Activated CD4-positive, alpha-beta T cell treated with anti-CD3 and anti-CD28 coated beads, Interleukin-10, Interleukin-2, amounts not matched to agents 100 ng/mL and 50 ng/mL, durations not matched to agents 16 hours and 8 hours (primary cell): Measurements from ENCODE around the gene EPB41L2.
"Not testable (repeated sequence)": the region's sequence is repeated elsewhere in the genome, so short reads cannot be mapped to it uniquely, and the experiment has no call there.

Experiments
- DNase-seq: peaks from one replicate; pipeline ENCODE4 v3.0.0-alpha.2; 2020

EPB41L2 gene

GRCh38 chr6:130936933-130937332 is 126.1 kb downstream of the EPB41L2 start:
- no peak for DNase-seq

- no peak for DNase-seq
Observed at GRCh38 chr6:130935978-130936377, 127.1 kb downstream of the EPB41L2 start.

DNA sequence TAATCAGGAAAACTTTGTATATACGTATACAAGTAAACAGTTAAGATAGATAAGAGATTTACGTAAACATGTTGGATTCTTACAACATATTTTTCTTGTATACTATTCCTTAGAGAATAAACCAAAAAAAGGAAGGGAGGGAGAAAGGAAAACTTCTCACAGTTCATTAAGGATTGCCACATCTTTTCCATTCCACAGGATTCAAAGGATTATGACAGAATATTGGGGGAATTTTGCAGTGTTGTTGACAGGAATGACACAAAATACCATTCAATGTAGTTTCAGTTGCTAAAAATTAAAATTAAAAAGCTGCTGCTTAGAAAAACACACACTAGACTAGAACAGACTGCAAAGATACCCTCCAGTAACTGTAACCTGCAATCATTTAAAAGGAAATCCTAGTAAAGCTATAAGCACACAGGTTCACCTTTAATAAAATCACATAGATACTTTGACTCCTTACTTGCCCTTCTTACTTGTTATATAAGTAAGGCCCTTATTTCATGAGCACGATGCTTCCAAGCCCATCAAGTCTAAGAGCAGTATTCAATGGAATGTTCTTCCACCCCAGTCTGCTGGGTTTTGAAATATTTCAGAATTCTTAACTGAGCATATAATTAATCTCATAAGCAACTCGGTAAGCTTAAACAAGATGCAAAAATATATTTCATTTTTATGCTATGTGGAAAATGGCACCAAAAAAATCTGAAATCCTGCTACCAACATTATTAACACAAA is 128.0 kb downstream of the EPB41L2 start:
- DNase-seq: no peak

GRCh38 chr6:130933712-130934200 is 129.3 kb downstream of the EPB41L2 start:
- no peak for DNase-seq

- no peak for DNase-seq
Observed at GRCh38 chr6:130932921-130933320, 130.1 kb downstream of the EPB41L2 start.

GRCh38 chr6:130932438-130932837 is 130.6 kb downstream of the EPB41L2 start:
- DNase-seq: no peak

DNA sequence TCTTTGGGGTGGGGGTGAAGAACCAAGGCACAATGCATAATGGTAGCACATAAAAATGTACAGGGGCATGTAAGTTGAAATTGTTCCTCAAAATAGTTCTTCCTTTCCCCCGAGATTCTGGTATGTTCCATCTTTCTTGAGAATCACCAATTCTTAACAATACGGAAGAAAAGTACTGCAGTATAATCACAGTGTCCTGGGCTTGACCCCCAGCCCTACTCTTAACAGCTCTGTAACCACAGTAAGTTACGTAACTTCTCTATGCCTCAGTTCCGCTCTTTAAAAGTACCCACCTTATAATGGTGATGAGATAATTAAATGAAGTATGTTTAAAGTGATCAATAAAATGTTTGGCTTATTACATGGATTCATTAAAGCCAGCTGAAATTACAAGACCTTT is 131.4 kb downstream of the EPB41L2 start:
- no peak for DNase-seq

DNA sequence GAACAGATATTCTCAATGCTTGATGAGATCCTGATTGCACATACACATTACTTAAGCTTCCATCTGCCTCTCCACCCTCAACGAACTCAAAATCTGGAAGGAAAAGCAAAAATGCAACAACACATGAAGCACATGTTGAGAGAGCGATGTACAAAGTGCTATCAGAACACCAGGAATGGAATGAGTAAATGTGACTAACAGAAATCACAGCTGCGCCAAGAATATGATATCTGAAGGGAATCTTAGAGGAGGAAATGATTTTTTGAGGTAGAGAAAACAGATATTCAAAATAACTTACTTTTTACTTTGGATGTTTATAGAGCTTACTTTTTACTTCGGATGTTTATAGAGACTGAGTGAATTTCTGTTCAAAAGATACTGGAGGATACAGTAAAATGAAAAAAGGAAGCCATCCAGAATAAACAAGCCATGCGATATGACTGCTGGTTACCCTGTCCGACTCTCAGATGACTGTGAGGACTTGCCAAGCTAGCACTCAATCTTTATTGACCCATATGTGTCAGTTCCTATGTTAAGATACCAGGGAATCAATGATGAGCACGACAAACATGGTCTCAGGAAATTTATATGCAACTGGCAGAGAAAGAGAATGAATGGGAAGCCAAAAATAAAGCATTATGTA is 133.9 kb downstream of the EPB41L2 start:
- no peak for DNase-seq

DNA sequence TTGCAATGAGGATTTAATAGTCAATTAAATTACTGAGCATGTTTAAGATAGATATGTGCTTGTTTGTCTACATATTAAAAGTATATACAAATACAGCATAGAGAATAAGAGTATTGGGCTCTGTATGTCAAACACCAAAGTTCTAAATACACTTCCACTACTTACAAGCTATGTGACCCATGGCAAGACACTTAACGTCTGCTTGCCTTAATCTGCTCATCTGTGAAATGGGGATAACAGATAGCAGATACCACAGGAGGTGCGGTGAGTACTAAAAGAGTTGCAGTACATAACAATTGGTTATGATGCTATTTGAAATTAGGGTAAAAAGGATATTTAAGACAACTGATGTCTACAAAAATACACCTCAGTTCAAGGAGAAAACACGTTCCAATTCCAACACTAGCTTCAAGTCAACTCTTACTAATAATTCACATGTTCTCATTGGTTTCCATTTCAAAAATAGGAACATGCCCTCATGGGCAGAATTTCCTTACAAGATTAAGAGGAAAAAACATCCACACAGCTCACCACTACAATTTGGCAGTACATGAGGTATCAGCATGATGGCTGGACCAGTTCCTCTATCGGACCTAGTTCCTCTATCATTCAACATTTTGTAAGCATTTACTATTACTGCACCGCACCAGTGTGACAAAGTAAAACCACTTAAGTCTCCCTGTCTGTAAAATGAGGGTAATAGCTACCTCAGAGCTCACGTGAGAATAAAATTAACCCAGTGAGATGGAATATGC is 134.7 kb downstream of the EPB41L2 start:
- DNase-seq: no peak

- DNase-seq: no peak
Observed at GRCh38 chr6:130927305-130927704, 135.7 kb downstream of the EPB41L2 start.

DNA sequence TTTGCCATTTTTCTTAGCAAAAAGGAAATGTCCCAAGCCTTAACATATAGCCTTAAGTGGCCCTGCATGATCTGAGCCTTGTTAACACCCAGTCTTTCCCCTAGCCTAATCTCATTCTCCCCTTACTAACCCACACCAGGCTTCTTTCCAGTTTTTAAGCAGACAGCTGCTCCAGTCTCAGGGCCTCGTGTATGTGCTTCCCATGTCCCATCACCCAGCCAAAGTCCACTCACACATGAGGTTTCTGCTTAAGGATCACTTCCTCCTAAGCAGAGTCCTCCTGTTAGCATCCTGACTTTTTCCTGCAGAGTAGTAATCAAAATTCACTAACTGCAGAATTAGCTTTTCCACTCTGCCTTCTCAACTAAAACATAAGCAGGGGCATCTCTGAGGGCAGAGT is 139.7 kb downstream of the EPB41L2 start:
- DNase-seq: no peak

GRCh38 chr6:130922922-130923321 is 140.1 kb downstream of the EPB41L2 start:
- no peak for DNase-seq

DNA sequence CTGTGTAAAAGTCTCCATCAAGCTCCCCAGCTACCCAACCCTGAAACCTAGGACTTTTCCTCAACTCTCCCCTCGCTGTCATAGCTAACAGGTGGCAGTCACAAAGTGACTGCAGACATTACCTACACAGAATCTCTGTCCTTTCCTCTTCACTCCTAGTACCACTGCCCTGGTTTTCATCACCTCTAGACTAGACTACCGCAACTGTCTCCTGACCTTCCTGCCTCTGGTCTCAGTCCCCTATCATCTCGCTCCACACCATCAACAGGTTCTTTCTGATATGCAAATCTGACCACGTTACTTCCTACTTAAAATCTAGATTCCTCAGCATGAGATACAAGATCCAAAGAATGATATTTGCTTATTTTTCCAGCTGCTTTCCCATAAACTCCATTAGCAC is 142.1 kb downstream of the EPB41L2 start:
- no peak for DNase-seq

DNA sequence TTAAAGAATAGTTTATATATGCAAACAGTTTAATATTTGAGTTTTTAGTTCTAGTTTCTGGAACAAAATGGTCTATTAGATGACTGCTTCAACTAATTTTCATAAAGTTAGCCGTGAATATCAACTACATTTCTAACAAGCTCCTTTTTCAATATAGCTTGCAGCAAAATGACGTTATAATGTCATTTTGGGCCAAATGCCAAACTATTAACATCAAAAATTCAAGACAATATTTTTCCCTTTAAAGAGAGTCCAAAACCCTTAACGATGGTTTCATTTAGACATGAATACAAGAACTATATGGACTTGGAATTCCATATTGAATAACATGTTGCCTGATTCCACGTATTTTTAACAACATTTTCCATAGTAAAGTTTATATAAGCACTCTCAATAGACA is 144.9 kb downstream of the EPB41L2 start:
- no peak for DNase-seq

DNA sequence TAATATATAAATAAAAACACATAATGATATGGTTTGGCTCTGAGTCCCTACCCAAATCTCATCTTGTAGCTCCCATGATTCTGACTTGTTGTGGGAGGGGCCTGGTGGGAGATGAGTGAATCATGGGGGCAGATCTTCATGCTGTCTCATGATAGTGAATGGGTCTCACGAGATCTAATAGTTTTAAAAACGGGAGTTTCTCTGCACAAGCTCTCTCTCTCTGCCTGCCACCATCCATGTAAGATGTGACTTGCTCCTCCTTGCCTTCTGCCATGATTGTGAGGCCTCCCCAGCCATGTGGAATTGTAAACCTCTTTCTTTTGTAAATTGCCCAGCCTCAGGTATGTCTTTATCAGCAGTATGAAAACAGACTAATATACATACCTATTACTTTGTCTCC is 147.4 kb downstream of the EPB41L2 start:
- DNase-seq: not testable (repeated sequence)

DNA sequence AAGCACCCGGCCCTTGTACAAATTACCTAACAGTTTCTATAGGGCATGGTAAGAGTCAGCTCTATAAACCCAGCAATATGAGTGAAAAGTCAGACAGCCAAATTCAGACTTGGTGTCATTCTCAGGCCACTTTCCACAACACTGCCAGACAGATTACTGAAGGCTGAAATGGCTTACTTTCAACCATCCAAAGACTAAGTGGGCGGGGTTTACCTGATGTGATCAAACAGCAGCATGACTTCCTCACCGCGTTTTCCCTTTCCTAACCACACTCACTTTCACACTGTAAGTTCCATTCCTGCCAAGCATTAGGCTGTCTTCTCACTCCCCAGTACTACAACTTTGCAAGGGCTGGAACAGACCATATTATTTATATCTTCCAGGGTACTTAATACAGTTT is 149.9 kb downstream of the EPB41L2 start:
- DNase-seq: peak; percentile 34

DNA sequence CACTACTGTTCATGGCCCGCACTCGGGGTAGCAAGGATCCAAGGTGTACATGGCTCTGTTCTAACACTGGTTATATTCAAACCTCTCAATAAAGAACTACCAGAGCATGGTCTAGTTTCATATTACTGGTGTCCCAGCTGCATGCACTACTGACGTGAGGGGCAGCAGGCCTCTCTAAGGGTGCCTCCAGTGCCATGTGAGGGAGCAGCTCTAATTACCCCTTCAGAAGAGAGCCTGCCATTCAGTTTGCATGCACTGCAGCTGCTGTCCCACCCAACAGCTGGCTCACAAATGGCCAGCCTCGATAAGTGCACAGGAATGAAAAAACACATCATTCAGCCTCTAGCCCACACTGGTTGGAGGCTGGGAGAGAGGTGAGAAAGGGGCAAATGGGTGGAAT is 150.6 kb downstream of the EPB41L2 start:
- no peak for DNase-seq

- DNase-seq: no peak
Observed at GRCh38 chr6:130908958-130909357, 154.1 kb downstream of the EPB41L2 start.

DNA sequence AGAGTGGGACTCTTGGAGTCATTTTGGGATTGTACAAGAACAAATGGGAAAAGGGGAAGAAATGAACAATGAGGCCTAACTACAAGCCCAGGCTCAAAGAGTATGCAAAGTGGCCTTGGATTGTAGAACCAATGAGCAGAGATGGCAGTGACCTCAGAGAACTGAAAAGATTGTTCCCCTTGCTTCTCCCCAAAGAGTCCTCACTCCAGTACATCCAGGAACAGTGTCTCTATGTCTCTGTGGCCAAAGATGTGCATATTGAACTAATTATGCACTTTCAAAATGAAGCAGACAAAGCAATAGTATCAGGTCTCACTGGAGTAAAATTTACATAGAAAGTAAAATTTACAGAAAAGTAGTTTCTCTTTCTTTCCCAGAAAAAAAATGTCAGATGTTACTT is 154.9 kb downstream of the EPB41L2 start:
- no peak for DNase-seq

- no peak for DNase-seq
Observed at GRCh38 chr6:130907687-130908086, 155.4 kb downstream of the EPB41L2 start.

- DNase-seq: peak; percentile 33
Observed at GRCh38 chr6:130906736-130907381, 156.2 kb downstream of the EPB41L2 start.

- DNase-seq: no peak
Observed at GRCh38 chr6:130903602-130904001, 159.4 kb downstream of the EPB41L2 start.

- DNase-seq: no peak
Observed at GRCh38 chr6:130903007-130903406, 160.0 kb downstream of the EPB41L2 start.
